Gastrocnemius medialis (tissue), 4 donors: ENCODE results near the gene TMEM33. TPM values are rescaled to one million over a fixed set of nuclear protein-coding genes. Genes with fewer than 3 reads are reported as not detected.

Experiments
- ATAC-seq, 2 donors: fragments of 150-250 bp; one replicate each; pipeline ENCODE4 v1.9.1; 2016
- DNase-seq, 2 donors: peaks; one replicate each; pipeline ENCODE4 v3.0.0-alpha.2; 2019
- H3K27ac ChIP-seq, 4 donors: fragments of 200-600 bp; sonication (generic); 1 replicate in 1 of 4; 2 replicates in 3 of 4; pipeline ENCODE4 v1.5.1; 2016 to 2018; ENCODE audit warnings: mild to moderate bottlenecking in 2 of 4, moderate library complexity in 1 of 4
- H3K27me3 ChIP-seq, 3 donors: fragments of 200-600 bp; sonication (generic) in 2 of 3; 1 replicate in 1 of 3; 2 replicates in 2 of 3; pipeline versions ENCODE4 v1.5.1 to v1.6.0; 2016 to 2019; ENCODE audit warnings: mild to moderate bottlenecking in 1 of 3, moderate library complexity in 1 of 3
- H3K36me3 ChIP-seq, 2 donors: fragments of 200-600 bp; sonication (generic) in 1 of 2; one replicate each; pipeline ENCODE4 v1.5.1; 2017 to 2018
- H3K4me1 ChIP-seq, 2 donors: fragments of 200-600 bp; sonication (generic) in 1 of 2; one replicate each; pipeline ENCODE4 v1.5.1; 2016 to 2017; ENCODE audit warnings: mild to moderate bottlenecking in 2 of 2
- H3K4me3 ChIP-seq, 4 donors: fragments of 200-600 bp; sonication (generic) in 3 of 4; 1 replicate in 1 of 4; 2 replicates in 3 of 4; pipeline ENCODE4 v1.5.1; 2016 to 2019; ENCODE audit warnings: mild to moderate bottlenecking in 2 of 4
- H3K9me3 ChIP-seq, 3 donors: fragments of 200-600 bp; sonication (generic) in 2 of 3; 1 replicate in 1 of 3; 2 replicates in 2 of 3; pipeline ENCODE4 v1.5.1; 2016 to 2019
- CTCF ChIP-seq, 5 experiments: fragments of 450-650 bp in 3 of 5; fragments of 200-600 bp in 2 of 5; sonication (generic) in 2 of 5; IDR thresholded peaks in 4 of 5; conservative IDR thresholded peaks in 1 of 5; 1 replicate in 4 of 5; 2 replicates in 1 of 5; pipeline ENCODE4 v1.5.1; 2016 to 2019; ENCODE audit warnings: antibody characterized with exemption in 5 of 5, mild to moderate bottlenecking in 3 of 5, moderate library complexity in 3 of 5
- POLR2A ChIP-seq, 2 donors: fragments of 450-650 bp; IDR thresholded peaks; one replicate each; pipeline ENCODE4 v1.6.1; 2017; ENCODE audit warnings: antibody characterized with exemption in 2 of 2, mild to moderate bottlenecking in 2 of 2, moderate library complexity in 2 of 2
- in situ Hi-C, 4 donors: fragments of 200-750 bp; cut with MboI; loops; one replicate each; pipeline versions ENCODE4 v1.15.0 to v1.8.0; 2017; ENCODE audit warnings: low sequenced_read_pairs in 4 of 4
- intact Hi-C: fragments of 100-400 bp; cut with DNase I; formaldehyde crosslinking; loops from one replicate; pipeline ENCODE4 v1.15.1; 2023; ENCODE audit warnings: low total_unique reads
- total RNA-seq, 4 donors: library from RNA; depleted of rRNA; stranded (reverse); fragments of >200 nt; gene quantifications; one replicate each; pipeline versions ENCODE4 v1.1.0 to v1.2.3, GENCODE V29; 2016

The TMEM33 gene
- total RNA-seq, 4 donors from 2014 or later: 20.6 to 29.3 (median 26.4) TPM

- Histone ChIP-seq H3K4me1 (peaks cover 37 to 43% of the 10 kb centered on the region in 2 donors), H3K27ac (no peak overlapping the region), H3K4me3 (no peak overlapping the region), H3K36me3 (no peaks in the 10 kb centered on the region), H3K9me3 (no peaks in the 10 kb centered on the region), H3K27me3 (no peaks in the 10 kb centered on the region)
- intact Hi-C loops: loop anchor here (5.0 kb wide), 1 partner anchor 584 kb away; no protein-coding TSS in a partner anchor
- in situ Hi-C loops: no loop called here
- no peak for TF ChIP-seq CTCF (IDR thresholded peaks at IDR 0.05 in 4 of 5, conservative IDR thresholded peaks at IDR 0.05 in 1 of 5)
- TF ChIP-seq POLR2A (IDR thresholded peaks at IDR 0.05): no peak
- DNase-seq (no peak), ATAC-seq (no peak)
Measured at GRCh38 chr4:41992967-41993857, 58.0 kb downstream of the TMEM33 start.

GRCh38 chr4:41994461-41994985 is 59.3 kb downstream of the TMEM33 start:
- DNase-seq: no peak
- TF ChIP-seq CTCF (IDR thresholded peaks at IDR 0.05 in 4 of 5, conservative IDR thresholded peaks at IDR 0.05 in 1 of 5): no peak
- TF ChIP-seq POLR2A (IDR thresholded peaks at IDR 0.05): no peak
- in situ Hi-C loops (no loop called here), intact Hi-C loops (loop anchor here (5.0 kb wide), 1 partner anchor 583 kb away; no protein-coding TSS in a partner anchor)
- Histone ChIP-seq H3K27ac (no peak overlapping the region), H3K4me1 (peaks cover 26 to 31% of the 10 kb centered on the region in 2 donors), H3K36me3 (no peaks in the 10 kb centered on the region), H3K27me3 (no peaks in the 10 kb centered on the region), H3K4me3 (no peak overlapping the region), H3K9me3 (no peaks in the 10 kb centered on the region)
- no peak for ATAC-seq

- DNase-seq: no peak
- Histone ChIP-seq H3K27me3 (no peaks in the 10 kb centered on the region), H3K4me1 (peaks cover 3 to 5% of the 10 kb centered on the region in 2 donors), H3K27ac (no peak overlapping the region), H3K9me3 (no peaks in the 10 kb centered on the region), H3K36me3 (peaks cover 0 to 9% of the 10 kb centered on the region in 2 donors), H3K4me3 (no peak overlapping the region)
- no peak for TF ChIP-seq CTCF (IDR thresholded peaks at IDR 0.05 in 4 of 5, conservative IDR thresholded peaks at IDR 0.05 in 1 of 5)
- TF ChIP-seq POLR2A (IDR thresholded peaks at IDR 0.05): no peak
- ATAC-seq: no peak
- in situ Hi-C loops: no loop called here
- intact Hi-C loops: no loop called here
Measured at GRCh38 chr4:41998019-41998418, 62.8 kb downstream of the TMEM33 start.

GRCh38 chr4:41999321-41999720 is 64.1 kb downstream of the TMEM33 start:
- no peak for DNase-seq
- H3K4me3 ChIP-seq: no peak overlapping the region
- no peaks in the 10 kb centered on the region for H3K4me1 ChIP-seq
- H3K9me3 ChIP-seq: no peaks in the 10 kb centered on the region
- H3K27ac ChIP-seq: no peak overlapping the region
- TF ChIP-seq POLR2A (IDR thresholded peaks at IDR 0.05): no peak
- TF ChIP-seq CTCF (IDR thresholded peaks at IDR 0.05 in 4 of 5, conservative IDR thresholded peaks at IDR 0.05 in 1 of 5): no peak
- in situ Hi-C loops (no loop called here), intact Hi-C loops (no loop called here)
- no peak for ATAC-seq
- H3K27me3 ChIP-seq: no peaks in the 10 kb centered on the region
- peaks cover 0 to 9% of the 10 kb centered on the region in 2 donors for H3K36me3 ChIP-seq
